22Rv1 (cell line): ENCODE measurements around the gene PRDM15.

ENCODE experiments used
- H3K27ac ChIP-seq: fragments of 450-650 bp; 2 replicates; pipeline ENCODE4 v1.5.1; 2017
- CTCF ChIP-seq: fragments of 450-650 bp; IDR thresholded peaks from 2 replicates; pipeline ENCODE4 v1.5.1; 2017; ENCODE audit warnings: mild to moderate bottlenecking
- ZFX ChIP-seq: fragments of 450-650 bp; IDR thresholded peaks from 2 replicates; pipeline ENCODE4 v1.6.1; 2017; ENCODE audit warnings: antibody characterized with exemption, borderline replicate concordance

PRDM15 gene

GRCh38 chr21:41899426-41900202 is 20.5 kb upstream of the PRDM15 start:
- H3K27ac ChIP-seq: no peak overlapping the region
- TF ChIP-seq CTCF (no peak), ZFX (no peak)

- no peak overlapping the region for H3K27ac ChIP-seq
- TF ChIP-seq ZFX (no peak), CTCF (no peak)
Observed at GRCh38 chr21:41898998-41899397, 19.9 kb upstream of the PRDM15 start.

- no peak for TF ChIP-seq ZFX
- TF ChIP-seq CTCF: no peak
- no peak overlapping the region for H3K27ac ChIP-seq
Observed at GRCh38 chr21:41897700-41898099, 18.6 kb upstream of the PRDM15 start.

GRCh38 chr21:41897047-41897669 is 18.0 kb upstream of the PRDM15 start:
- TF ChIP-seq CTCF (no peak), ZFX (no peak)
- H3K27ac ChIP-seq: no peak overlapping the region

- no peak for TF ChIP-seq ZFX
- TF ChIP-seq CTCF: no peak
- no peak overlapping the region for H3K27ac ChIP-seq
Observed at GRCh38 chr21:41895643-41896493, 16.7 kb upstream of the PRDM15 start.

- no peak for TF ChIP-seq CTCF
- TF ChIP-seq ZFX: no peak
- no peak overlapping the region for H3K27ac ChIP-seq
Observed at GRCh38 chr21:41894922-41895557, 15.9 kb upstream of the PRDM15 start.
